HG03575 (cell line): Measurements from ENCODE around the gene KLHL24.
"Not testable (repeated sequence)": the region's sequence is repeated elsewhere in the genome, so short reads cannot be mapped to it uniquely, and the experiment has no call there.

Experiments
- ATAC-seq: cut with Tn5 transposase; IDR thresholded peaks from one replicate; pipeline ENCODE4 v1.9.1; 2021; ENCODE audit not compliant: unreplicated experiment, insufficient number of reproducible peaks, low FRiP score; ENCODE audit errors: extremely low read depth

The KLHL24 gene

DNA sequence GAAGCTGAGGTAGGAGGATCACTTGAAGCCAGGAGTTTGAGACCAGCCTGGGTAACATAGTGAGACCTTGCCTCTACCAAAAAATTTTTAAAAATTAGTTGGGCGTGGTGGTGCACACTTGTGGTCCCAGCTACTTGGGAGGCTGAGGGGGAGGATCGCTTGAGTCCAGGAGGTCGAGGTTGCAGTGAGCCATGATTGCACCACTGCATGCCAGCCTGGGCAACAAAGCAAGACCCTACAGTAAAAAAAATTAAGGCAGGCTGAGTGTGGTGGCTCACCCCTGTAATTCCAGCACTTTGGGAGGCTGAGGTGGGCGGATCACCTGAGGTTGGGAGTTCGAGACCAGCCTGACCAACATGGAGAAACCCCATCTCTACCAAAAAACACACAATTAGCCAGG lies 54.2 kb downstream of the KLHL24 start:
- ATAC-seq, result not testable (repeated sequence)

GRCh38 chr3:183690402-183690995 lies 55.1 kb downstream of the KLHL24 start:
- no peak for ATAC-seq

GRCh38 chr3:183692436-183692835 lies 57.0 kb downstream of the KLHL24 start:
- no peak for ATAC-seq

DNA sequence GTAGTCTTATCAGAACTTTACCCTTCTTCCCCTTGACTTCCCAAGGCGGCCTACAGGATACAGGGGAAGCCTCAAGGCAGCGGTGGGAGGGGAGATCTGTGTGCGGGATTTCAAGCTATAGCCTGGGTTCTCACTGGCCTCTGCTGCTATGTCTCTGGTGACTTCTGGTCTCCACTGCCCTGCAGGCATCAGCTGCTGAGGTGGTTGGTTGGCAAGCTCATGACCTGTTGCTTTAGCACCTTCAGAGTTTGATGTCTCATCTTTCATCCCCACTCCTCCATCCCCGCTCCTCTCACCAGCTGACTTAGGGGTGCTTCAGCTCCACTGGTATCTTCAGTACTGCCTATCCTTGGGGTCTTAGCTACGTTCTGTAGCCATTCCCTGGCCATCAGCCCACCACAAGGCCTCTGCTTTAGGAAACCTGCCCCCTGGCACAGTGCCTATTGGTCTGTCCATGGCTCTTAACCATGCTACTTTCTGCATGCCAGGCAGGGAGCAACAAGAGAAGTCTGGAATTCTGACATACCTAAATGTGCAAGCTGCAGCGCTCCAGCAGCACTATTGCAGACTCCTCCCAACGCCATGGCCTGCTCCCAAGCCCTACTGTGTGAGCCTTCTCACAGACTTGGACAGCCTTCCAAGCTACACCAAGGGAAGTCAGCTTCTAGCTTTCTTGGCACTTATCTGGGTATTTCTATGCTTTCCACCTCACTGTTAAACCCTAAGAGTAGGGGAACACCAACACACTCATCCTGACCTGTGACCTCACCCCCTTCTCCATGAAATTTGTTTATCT lies 60.3 kb downstream of the KLHL24 start:
- no peak for ATAC-seq

GRCh38 chr3:183697123-183697609 lies 61.7 kb downstream of the KLHL24 start:
- ATAC-seq, result no peak

DNA sequence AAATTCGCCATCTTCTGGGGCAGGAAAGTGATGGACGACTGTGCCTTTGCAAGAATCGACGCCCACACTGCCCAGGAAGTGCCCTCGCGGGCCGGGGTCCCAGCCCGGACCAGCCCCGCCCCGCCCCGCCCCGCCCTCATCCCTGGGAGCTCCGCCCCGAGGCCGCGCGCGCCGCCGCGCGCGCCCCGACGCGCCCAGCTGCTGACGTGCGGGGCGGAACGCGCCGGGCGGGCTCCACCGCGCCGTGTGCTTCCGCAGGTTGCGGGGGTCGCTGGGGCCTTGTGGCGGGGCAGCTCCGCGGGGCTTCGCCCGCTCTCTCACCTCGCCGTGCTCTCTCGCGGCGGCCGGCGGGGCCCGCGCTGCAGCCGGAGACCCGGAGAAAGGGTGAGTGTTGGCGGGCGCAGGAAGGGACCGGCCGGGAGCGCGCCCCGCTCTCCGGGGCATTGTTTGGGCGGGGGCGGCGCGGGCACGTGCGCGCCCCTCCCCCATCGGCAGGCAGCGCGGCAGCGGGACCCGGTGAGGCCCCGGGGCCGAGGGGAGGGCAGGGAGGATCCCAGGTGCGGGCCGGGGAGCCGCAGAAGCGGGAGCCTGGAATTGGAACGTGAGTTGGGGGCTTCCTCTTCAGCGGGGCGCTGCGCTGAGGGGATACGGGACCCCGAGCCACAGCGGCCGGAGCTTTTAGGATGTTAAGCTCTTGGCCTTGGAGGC lies 62.3 kb downstream of the KLHL24 start, which contains the start of gene YEATS2:
YEATS2 (plus strand) TSS at position 188 of the 708 bp plus-strand sequence. CDS start 17,366 bp downstream, outside the sequence.
- no peak for ATAC-seq

GRCh38 chr3:183698318-183698751 lies 62.9 kb downstream of the KLHL24 start:
- no peak for ATAC-seq

DNA sequence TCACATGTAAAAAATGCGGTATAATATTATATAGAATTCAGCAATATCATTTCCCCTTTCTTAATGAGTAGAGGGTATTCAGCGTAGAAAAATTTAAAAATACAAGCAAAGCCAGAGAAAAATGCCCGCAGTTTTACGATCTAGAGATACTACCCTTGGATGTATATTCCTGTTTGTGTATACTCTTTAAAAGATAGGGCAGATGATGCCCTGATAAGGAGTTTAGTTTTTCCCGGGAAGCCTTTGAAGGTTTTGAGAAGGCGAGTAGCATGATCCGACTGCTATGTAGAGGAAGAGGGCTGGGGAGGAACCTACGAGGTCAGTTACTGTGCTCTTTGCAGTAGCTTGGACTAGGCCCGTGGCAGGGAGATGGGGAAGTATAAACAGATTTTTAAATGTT lies 63.3 kb downstream of the KLHL24 start:
- no peak for ATAC-seq

DNA sequence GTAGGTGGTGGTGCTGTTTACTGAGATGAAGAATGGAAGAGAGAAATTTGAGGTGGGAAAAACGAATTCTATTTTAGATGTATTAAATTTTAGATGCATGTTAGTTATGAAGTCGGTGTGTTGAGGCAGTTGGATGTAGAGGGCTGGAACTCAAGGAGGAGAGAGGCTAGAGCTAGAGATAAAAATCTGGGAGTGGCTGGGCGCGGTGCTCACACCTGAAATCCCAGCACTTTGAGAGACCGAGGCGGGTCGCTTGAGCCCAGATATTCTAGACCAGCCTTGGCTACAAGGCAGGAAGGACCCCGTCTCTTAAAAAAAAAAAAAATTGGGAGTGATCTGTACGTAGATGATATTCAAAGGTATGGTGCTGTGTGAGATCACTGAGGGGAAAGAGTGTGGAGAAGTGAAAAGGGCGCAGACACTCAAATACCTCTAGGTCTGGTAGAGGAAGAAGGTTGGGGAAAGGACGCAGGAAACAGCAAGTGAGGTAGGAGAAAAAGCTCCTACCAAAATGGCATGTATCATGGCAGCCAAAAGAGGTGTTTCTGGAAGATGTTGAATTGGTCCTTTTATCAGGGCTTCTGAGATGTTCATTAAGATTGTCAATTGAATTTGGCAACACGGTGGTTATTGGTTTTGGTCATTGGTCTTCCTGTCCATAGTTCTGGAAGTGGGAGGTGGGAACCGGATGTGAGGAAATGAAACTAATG lies 64.0 kb downstream of the KLHL24 start:
- ATAC-seq, result no peak

DNA sequence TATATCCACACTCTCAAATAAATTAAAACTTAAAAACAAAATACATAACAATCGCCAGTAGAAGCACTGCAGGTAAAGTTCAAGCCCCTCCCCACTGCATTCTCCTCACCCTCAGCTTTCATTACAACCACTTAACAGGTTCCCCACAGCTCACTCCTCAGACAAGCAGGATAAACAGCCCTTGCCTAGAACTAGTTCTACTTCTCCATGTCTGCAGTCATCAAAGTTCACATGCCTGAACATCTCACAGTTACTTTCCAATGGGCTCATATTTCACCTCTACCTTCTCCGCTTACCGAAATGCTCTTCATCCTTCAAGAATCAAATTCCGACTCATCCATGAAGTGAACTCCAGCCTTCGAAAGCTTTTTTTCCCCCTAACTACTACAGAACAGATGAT lies 66.3 kb downstream of the KLHL24 start:
- ATAC-seq, result no peak

DNA sequence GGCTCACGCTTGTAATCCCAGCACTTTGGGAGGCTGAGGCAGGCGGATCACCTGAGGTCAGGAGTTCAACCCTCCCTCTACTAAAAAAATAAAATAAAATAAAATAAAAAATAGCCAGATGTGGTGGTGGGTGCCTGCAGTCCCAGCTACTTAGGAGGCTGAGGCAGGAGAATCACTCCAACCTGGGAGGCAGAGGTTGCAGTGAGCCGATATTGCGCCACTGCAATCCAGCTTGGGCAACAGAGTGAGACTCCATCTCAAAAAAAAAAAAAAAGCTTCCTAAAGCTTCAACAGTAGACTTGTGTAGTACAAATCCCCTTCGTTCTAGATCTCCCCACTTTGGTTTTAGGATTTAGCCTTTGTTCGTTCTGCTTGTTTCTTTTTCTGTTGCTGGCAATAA lies 68.5 kb downstream of the KLHL24 start:
- not testable (repeated sequence) for ATAC-seq

GRCh38 chr3:183710231-183710630 lies 74.8 kb downstream of the KLHL24 start:
- no peak for ATAC-seq

DNA sequence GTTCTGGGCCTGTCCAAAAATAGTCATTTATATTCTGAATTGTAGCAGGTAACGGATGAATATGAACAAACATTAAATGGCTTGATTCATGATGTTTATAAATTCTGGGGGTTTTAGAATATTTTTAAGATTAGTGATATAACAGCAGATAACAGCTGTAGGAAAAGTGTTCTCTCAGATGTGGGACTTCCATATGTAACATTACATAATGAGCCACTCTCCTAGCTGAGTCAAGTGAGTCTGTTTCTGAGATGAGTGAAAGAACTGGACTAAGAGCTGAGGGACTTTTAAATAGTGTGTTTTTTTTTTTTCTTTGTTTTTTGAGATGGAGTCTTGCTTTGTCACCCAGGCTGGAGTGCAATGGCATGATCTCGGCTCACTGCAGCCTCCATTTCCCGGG lies 76.1 kb downstream of the KLHL24 start:
- no peak for ATAC-seq

DNA sequence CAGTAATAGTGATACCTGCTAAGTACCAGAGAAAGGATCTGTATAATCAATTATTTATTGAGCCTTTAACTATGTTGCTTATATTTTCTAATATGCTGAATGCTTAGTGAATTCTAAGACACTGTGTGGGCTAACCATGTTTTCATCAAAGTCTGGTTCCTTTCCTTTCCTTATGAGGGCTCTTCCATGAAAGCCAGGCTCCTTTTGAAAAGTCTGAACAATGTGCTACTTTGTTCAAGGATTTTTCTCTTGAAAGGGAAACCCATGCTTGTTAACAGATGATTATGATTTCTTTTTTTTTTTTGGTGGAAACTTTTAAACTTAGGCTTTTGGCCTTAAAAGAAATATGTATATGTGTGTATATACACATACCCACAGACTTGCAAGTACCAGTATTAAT lies 79.2 kb downstream of the KLHL24 start:
- no peak for ATAC-seq

- ATAC-seq, result no peak
Observed at GRCh38 chr3:183718012-183718411, 82.6 kb downstream of the KLHL24 start.

GRCh38 chr3:183725387-183725786 lies 90.0 kb downstream of the KLHL24 start:
- ATAC-seq, result no peak

- ATAC-seq, result no peak
Observed at GRCh38 chr3:183728204-183728603, 92.8 kb downstream of the KLHL24 start.

- no peak for ATAC-seq
Observed at GRCh38 chr3:183730361-183730760, 94.9 kb downstream of the KLHL24 start.

- ATAC-seq, result no peak
Observed at GRCh38 chr3:183731611-183732010, 96.2 kb downstream of the KLHL24 start.
